WI38 (cell line): ENCODE measurements around the gene ZNF423.

Source experiments
- H3K4me3 ChIP-seq: 2 replicates; pipeline ENCODE4 v1.5.1; 2011; ENCODE audit warnings: low read depth, mild to moderate bottlenecking, control low read depth, low read length
- CTCF ChIP-seq: IDR thresholded peaks from 2 replicates; pipeline ENCODE4 v1.5.1; 2012; ENCODE audit warnings: low read depth, mild to moderate bottlenecking, control low read depth, low read length

Gene ZNF423

DNA sequence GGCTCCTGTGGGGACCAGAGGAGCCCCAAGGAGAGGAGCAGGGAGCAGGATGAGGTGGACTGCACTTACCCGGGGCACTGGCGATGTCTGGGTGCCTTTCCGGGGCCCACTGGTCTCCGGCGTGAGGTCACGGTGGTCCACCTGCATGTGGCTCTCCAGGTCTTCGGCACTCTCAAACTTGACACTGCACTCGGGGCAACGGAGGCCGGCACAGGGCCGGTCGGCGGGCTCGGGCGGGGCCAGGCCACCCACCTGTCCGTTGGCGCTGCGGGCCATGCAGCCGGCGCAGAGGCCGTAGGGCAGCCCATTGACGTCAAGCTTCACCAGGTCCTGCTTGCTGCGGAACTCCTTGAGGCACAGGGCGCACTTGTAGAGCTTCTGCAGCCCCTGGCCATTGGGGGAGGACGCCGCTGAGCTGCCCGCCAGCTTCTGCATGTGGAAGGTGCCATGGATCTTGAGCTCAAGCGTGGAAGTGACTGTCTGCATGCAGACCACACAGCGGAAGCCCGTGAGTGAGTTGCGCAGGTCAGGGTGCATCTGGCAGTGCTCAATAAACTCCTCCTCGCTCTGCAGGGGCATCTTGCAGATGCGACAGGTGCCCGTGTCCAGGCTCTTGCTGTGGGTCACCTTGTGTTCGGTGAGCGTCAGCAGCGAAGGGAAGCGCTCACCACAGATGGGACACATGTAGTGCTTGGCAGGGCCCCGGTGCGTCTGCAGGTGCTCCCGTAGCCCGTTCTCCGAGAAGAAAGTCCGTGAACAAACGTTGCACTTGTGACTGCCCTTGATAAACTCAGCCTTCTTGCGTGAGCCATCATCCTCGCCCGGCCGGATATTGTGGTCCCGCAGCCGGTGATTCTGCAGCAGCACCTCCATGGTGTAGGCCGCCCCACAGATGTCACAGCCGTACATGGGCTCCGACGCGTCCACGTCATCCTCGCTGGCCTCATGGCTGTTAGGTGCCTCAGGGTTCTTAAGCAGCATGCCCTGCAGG, 220.0 kb downstream of the ZNF423 start:
- no peak for TF ChIP-seq CTCF
- no peak overlapping the region for H3K4me3 ChIP-seq

DNA sequence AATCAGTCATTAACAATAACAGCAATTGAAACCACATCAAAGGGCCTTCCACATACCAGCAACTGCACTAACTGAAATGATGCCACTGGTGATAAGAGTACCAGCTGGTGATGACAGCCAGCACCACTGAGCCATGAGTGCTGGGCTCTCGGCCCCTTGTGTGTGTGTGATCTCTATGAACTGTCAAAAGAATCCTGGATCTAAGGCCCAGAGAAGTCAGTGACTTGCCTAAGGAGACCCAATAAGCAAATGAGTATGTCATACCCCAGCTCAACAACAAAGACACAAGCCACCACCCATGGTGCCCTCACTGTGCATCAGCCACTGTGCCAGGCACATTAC, 220.9 kb downstream of the ZNF423 start:
- TF ChIP-seq CTCF, result no peak
- H3K4me3 ChIP-seq, result no peak overlapping the region

- no peak for TF ChIP-seq CTCF
Observed at GRCh38 chr16:49634235-49635008, 221.5 kb downstream of the ZNF423 start.

DNA sequence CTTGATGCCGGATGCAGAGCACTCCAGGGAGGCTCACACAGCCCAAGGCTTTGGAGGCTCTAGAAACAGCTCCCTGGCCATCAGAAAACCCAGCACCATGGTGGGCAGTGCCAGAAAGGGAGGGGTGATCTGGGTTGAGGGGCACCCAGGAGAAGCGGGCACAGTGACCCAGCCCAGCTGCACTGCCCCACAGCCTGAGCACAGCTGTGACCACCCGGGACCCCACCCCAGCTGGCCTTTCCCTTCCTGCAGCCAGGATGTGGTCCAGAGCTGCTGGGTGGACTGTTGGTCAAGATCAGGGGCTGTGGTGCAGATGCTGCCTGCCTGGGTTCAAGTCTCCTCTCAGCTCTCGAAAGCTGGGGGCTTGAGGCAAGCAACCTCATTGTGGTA, 223.1 kb downstream of the ZNF423 start:
- TF ChIP-seq CTCF, result no peak
- no peak overlapping the region for H3K4me3 ChIP-seq

More at GRCh38 chr16:49634235-49635008, 221.5 kb downstream of the ZNF423 start:
- no peak overlapping the region for H3K4me3 ChIP-seq

- TF ChIP-seq CTCF, result no peak
- no peak overlapping the region for H3K4me3 ChIP-seq
Observed at GRCh38 chr16:49632086-49632794, 223.7 kb downstream of the ZNF423 start.

GRCh38 chr16:49631187-49632041, 224.5 kb downstream of the ZNF423 start:
- TF ChIP-seq CTCF, result no peak
- H3K4me3 ChIP-seq, result no peak overlapping the region
